PC-9 (cell line): ENCODE data around the gene KCNRG.

Experiments used
- EZH2 ChIP-seq: fragments of 200-600 bp; sonication (generic); IDR thresholded peaks from 2 replicates; pipeline ENCODE4 v1.8.0; 2017; ENCODE audit warnings: antibody characterized with exemption, low read depth
- TF ChIP-seq, protein P1 (sequence below): fragments of 200-600 bp; sonication (generic); conservative IDR thresholded peaks from 2 replicates; pipeline ENCODE4 v1.6.1; 2017; ENCODE audit warnings: mixed run types, antibody characterized with exemption, mild to moderate bottlenecking, moderate library complexity

DNA sequence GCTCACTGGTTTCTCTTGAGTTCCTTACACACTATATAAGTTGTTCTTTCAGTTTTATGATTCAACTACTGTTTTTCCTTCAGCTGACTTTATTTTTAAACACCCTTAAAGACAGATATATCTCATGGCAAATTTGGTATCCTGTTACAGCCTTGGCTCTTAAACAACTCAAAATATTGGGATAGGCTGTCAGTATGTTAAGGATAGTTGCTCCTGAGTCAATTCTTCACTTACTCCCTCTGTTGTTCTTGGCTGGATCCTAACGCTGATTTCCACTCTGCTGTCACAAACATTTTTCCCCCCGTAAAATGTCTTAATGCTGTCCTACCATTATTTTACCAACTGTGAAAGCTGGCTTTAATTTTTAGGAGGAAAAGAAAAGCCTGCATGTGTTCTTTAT lies 1.2 kb downstream of the KCNRG start:
- TF ChIP-seq EZH2: no peak
- TF ChIP-seq, protein P1, sequence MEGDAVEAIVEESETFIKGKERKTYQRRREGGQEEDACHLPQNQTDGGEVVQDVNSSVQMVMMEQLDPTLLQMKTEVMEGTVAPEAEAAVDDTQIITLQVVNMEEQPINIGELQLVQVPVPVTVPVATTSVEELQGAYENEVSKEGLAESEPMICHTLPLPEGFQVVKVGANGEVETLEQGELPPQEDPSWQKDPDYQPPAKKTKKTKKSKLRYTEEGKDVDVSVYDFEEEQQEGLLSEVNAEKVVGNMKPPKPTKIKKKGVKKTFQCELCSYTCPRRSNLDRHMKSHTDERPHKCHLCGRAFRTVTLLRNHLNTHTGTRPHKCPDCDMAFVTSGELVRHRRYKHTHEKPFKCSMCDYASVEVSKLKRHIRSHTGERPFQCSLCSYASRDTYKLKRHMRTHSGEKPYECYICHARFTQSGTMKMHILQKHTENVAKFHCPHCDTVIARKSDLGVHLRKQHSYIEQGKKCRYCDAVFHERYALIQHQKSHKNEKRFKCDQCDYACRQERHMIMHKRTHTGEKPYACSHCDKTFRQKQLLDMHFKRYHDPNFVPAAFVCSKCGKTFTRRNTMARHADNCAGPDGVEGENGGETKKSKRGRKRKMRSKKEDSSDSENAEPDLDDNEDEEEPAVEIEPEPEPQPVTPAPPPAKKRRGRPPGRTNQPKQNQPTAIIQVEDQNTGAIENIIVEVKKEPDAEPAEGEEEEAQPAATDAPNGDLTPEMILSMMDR: no peak
